ENCODE measurements around the gene DTL. TPM values are rescaled to one million over a fixed set of nuclear protein-coding genes. Genes with fewer than 3 reads are reported as not detected.
"Not testable (repeated sequence)": the region's sequence is repeated elsewhere in the genome, so short reads cannot be mapped to it uniquely, and the experiment has no call there.

The DTL gene
- total RNA-seq, 2 donors from 2014 or later = 5.2 to 19.9 TPM

- no peak overlapping the region for H3K4me3 ChIP-seq
- H3K27ac ChIP-seq = no peak overlapping the region
- H3K27me3 ChIP-seq = no peaks in the 10 kb centered on the region
- H3K36me3 ChIP-seq = no peaks in the 10 kb centered on the region
- no peaks in the 10 kb centered on the region for H3K4me1 ChIP-seq
- TF ChIP-seq CTCF (IDR thresholded peaks at IDR 0.05) = peak; percentile 93
- H3K9me3 ChIP-seq = no peaks in the 10 kb centered on the region
- intact Hi-C loops (cut with DNase I) = no loop called here
- no peak overlapping the region for H3K9ac ChIP-seq (ENCODE audit: low read depth in 2 of 2, low read length in 2 of 2)
- DNase-seq = peak; percentile 67
These were observed 23.4 kb upstream of the DTL start for GRCh38 chr1:212012034-212012740.

- H3K27me3 ChIP-seq = no peaks in the 10 kb centered on the region
- intact Hi-C loops (cut with DNase I) = no loop called here
- H3K27ac ChIP-seq = no peak overlapping the region
- no peak for DNase-seq
- H3K4me1 ChIP-seq = no peaks in the 10 kb centered on the region
- H3K36me3 ChIP-seq = no peaks in the 10 kb centered on the region
- H3K9ac ChIP-seq (ENCODE audit: low read depth in 2 of 2, low read length in 2 of 2) = no peak overlapping the region
- H3K4me3 ChIP-seq = no peak overlapping the region
- no peak for TF ChIP-seq CTCF (IDR thresholded peaks at IDR 0.05)
- no peaks in the 10 kb centered on the region for H3K9me3 ChIP-seq
These were observed 21.9 kb upstream of the DTL start for GRCh38 chr1:212013672-212014071.

GRCh38 chr1:212020975-212021374, 14.6 kb upstream of the DTL start:
- intact Hi-C loops (cut with DNase I) = no loop called here
- no peak for DNase-seq

GRCh38 chr1:212021563-212021962, 14.0 kb upstream of the DTL start:
- Histone ChIP-seq H3K27ac (no peak overlapping the region), H3K4me3 (no peak overlapping the region), H3K9me3 (no peaks in the 10 kb centered on the region), H3K27me3 (no peaks in the 10 kb centered on the region), H3K4me1 (no peaks in the 10 kb centered on the region), H3K9ac (ENCODE audit: low read depth in 2 of 2, low read length in 2 of 2) (no peak overlapping the region), H3K36me3 (no peaks in the 10 kb centered on the region)
- intact Hi-C loops (cut with DNase I) = no loop called here
- TF ChIP-seq CTCF (IDR thresholded peaks at IDR 0.05) = no peak
- no peak for DNase-seq

More at GRCh38 chr1:212020975-212021374, 14.6 kb upstream of the DTL start:
- no peaks in the 10 kb centered on the region for H3K27me3 ChIP-seq
- no peaks in the 10 kb centered on the region for H3K4me1 ChIP-seq
- no peaks in the 10 kb centered on the region for H3K36me3 ChIP-seq
- H3K27ac ChIP-seq = no peak overlapping the region
- no peaks in the 10 kb centered on the region for H3K9me3 ChIP-seq
- H3K4me3 ChIP-seq = no peak overlapping the region
- no peak overlapping the region for H3K9ac ChIP-seq (ENCODE audit: low read depth in 2 of 2, low read length in 2 of 2)
- no peak for TF ChIP-seq CTCF (IDR thresholded peaks at IDR 0.05)

GRCh38 chr1:212022908-212023307, 12.6 kb upstream of the DTL start:
- H3K27ac ChIP-seq; H3K9me3 ChIP-seq; intact Hi-C loops (cut with DNase I); DNase-seq; H3K9ac ChIP-seq (ENCODE audit: low read depth in 2 of 2, low read length in 2 of 2); H3K4me3 ChIP-seq; H3K36me3 ChIP-seq; H3K4me1 ChIP-seq; H3K27me3 ChIP-seq: not testable (repeated sequence)

- TF ChIP-seq CTCF (IDR thresholded peaks at IDR 0.05) = no peak
- Histone ChIP-seq H3K9ac (ENCODE audit: low read depth in 2 of 2, low read length in 2 of 2) (no peak overlapping the region), H3K27me3 (no peaks in the 10 kb centered on the region), H3K4me1 (no peaks in the 10 kb centered on the region), H3K36me3 (no peaks in the 10 kb centered on the region), H3K9me3 (no peaks in the 10 kb centered on the region), H3K4me3 (no peak overlapping the region), H3K27ac (no peak overlapping the region)
- DNase-seq = no peak
- intact Hi-C loops (cut with DNase I) = no loop called here
These were observed 10.9 kb upstream of the DTL start for GRCh38 chr1:212024469-212025149.

GRCh38 chr1:212027727-212028126, 7.8 kb upstream of the DTL start:
- H3K36me3 ChIP-seq; H3K27ac ChIP-seq; H3K9me3 ChIP-seq; DNase-seq; H3K9ac ChIP-seq (ENCODE audit: low read depth in 2 of 2, low read length in 2 of 2); H3K4me3 ChIP-seq; H3K4me1 ChIP-seq; intact Hi-C loops (cut with DNase I); H3K27me3 ChIP-seq: not testable (repeated sequence)

Measured in colonic mucosa (tissue), 4 donors.